GM23248 (cell line): ENCODE measurements around the gene CHN2. TPM values are rescaled to one million over a fixed set of nuclear protein-coding genes. Genes with fewer than 3 reads are reported as not detected.

Source experiments
- DNase-seq: peaks from one replicate; pipeline ENCODE4 v3.0.0-alpha.2; 2015
- H2AFZ ChIP-seq: fragments of 200-600 bp; sonication (generic); 2 replicates; pipeline ENCODE4 v1.6.1; 2016; ENCODE audit warnings: antibody characterized with exemption
- H3F3A ChIP-seq: fragments of 200-600 bp; sonication (generic); 2 replicates; pipeline ENCODE4 v1.6.1; 2016; ENCODE audit warnings: mild to moderate bottlenecking, antibody characterized with exemption, mixed run types; ENCODE audit not compliant: insufficient read depth
- H3K27ac ChIP-seq: fragments of 200-600 bp; sonication (generic); 2 replicates; pipeline ENCODE4 v1.5.1; 2016; ENCODE audit warnings: mild to moderate bottlenecking
- H3K27me3 ChIP-seq: fragments of 200-600 bp; sonication (generic); replicated peaks from 2 replicates; pipeline ENCODE4 v1.6.1; 2016; ENCODE audit warnings: mild to moderate bottlenecking; ENCODE audit not compliant: insufficient read depth
- H3K36me3 ChIP-seq: fragments of 200-600 bp; sonication (generic); 2 replicates; pipeline ENCODE4 v1.6.1; 2016; ENCODE audit warnings: low read depth, mild to moderate bottlenecking
- H3K4me1 ChIP-seq: fragments of 200-600 bp; sonication (generic); 2 replicates; pipeline ENCODE4 v1.6.1; 2016; ENCODE audit warnings: mild to moderate bottlenecking; ENCODE audit not compliant: insufficient read depth
- H3K4me2 ChIP-seq: fragments of 200-600 bp; sonication (generic); one replicate; pipeline ENCODE4 v1.6.1; 2016; ENCODE audit warnings: mild to moderate bottlenecking; ENCODE audit not compliant: unreplicated experiment
- H3K4me3 ChIP-seq: fragments of 200-600 bp; sonication (generic); 2 replicates; pipeline ENCODE4 v1.5.1; 2016; ENCODE audit warnings: mild to moderate bottlenecking
- H3K79me2 ChIP-seq: fragments of 200-600 bp; sonication (generic); 2 replicates; pipeline ENCODE4 v1.6.1; 2016; ENCODE audit warnings: mild to moderate bottlenecking; ENCODE audit not compliant: insufficient read depth
- H3K9ac ChIP-seq: fragments of 200-600 bp; sonication (generic); 2 replicates; pipeline ENCODE4 v1.6.1; 2016; ENCODE audit warnings: mild to moderate bottlenecking
- H3K9me2 ChIP-seq: fragments of 200-600 bp; sonication (generic); 2 replicates; pipeline ENCODE4 v1.6.1; 2016; ENCODE audit warnings: mixed run types, mild to moderate bottlenecking, moderate library complexity; ENCODE audit not compliant: insufficient read depth
- H3K9me3 ChIP-seq: fragments of 200-600 bp; sonication (generic); one replicate; pipeline ENCODE4 v1.6.1; 2017; ENCODE audit warnings: low read depth
- H4K20me1 ChIP-seq: fragments of 200-600 bp; sonication (generic); 2 replicates; pipeline ENCODE4 v1.6.0; 2016; ENCODE audit not compliant: insufficient read depth
- EZH2 ChIP-seq: fragments of 200-600 bp; sonication (generic); IDR thresholded peaks from 2 replicates; pipeline ENCODE4 v1.6.1; 2018; ENCODE audit warnings: antibody characterized with exemption, mild to moderate bottlenecking; ENCODE audit not compliant: insufficient read depth, poor library complexity, severe bottlenecking
- EZH2phosphoT487 ChIP-seq: fragments of 200-600 bp; sonication (generic); IDR thresholded peaks from 2 replicates; pipeline ENCODE4 v1.6.1; 2018; ENCODE audit warnings: antibody characterized with exemption, moderate library complexity, mild to moderate bottlenecking, low read depth; ENCODE audit not compliant: insufficient read depth
- WGBS, 2 experiments: methylation state at CpG; one replicate each; pipeline ENCODE4 v1.1.6; 2015 to 2017; ENCODE audit warnings: low lambda C conversion rate in 2 of 2, low coverage in 1 of 2; ENCODE audit errors: missing lambda C conversion rate in 2 of 2; 5-methylcytosine and 5-hydroxymethylcytosine counted together
- in situ Hi-C: fragments of 300-500 bp; cut with MboI; formaldehyde crosslinking; loops from 2 replicates; pipeline ENCODE4 v1.15.0; 2020
- polyA plus RNA-seq: library from polyadenylated mRNA; unstranded; fragments of >200 nt; fragmentation: Nextera tagmentation; extraction: Ambion mirVana; gene quantifications from 2 replicates; pipeline ENCODE4 v1.2.1, GENCODE V29; 2016
- total RNA-seq: library from RNA; depleted of rRNA; stranded (reverse); fragments of >200 nt; shearing (Covaris generic); gene quantifications from 2 replicates; pipeline ENCODE4 v1.2.3, GENCODE V29; 2014

The CHN2 gene
- total and polyA plus RNA-seq, 2 experiments from 2014 or later = 1.5 to 2.3 TPM

DNA sequence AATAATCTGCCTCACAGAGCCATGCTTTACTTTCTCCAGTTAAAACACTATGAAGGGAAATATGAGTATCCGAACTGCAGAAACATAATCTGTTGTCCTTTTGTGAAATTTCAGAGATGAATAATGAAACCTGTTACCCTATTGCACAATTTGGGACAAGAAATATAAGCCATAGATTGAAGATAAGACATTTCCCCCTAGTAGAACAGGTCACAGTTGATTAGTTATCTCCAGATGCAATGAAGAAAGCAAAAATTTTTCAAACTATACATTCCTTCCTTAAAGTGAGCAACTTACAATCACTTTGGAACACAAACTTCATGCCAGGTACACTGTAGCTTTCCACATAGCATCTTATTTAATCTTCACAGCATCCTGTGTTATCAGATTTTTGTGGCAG lies 2.3 kb upstream of the CHN2 start:
- in situ Hi-C loops = no loop called here
- 76 to 83% methylated on average over 1 of the region's 1 CpG for WGBS, 2 experiments
- Histone ChIP-seq H3K79me2 (no peaks in the 10 kb centered on the region), H3K9me3 (no peaks in the 10 kb centered on the region), H3K27me3 (peaks cover 61% of the 10 kb centered on the region), H3K9me2 (no peaks in the 10 kb centered on the region), H3K9ac (no peak overlapping the region), H3K36me3 (no peaks in the 10 kb centered on the region), H2AFZ (no peak overlapping the region), H3K27ac (no peak overlapping the region), H3K4me2 (no peak overlapping the region), H4K20me1 (no peaks in the 10 kb centered on the region), H3F3A (no peaks in the 10 kb centered on the region), H3K4me1 (no peaks in the 10 kb centered on the region), H3K4me3 (no peak overlapping the region)
- TF ChIP-seq EZH2 (no peak), EZH2phosphoT487 (no peak)
- DNase-seq = no peak

DNA sequence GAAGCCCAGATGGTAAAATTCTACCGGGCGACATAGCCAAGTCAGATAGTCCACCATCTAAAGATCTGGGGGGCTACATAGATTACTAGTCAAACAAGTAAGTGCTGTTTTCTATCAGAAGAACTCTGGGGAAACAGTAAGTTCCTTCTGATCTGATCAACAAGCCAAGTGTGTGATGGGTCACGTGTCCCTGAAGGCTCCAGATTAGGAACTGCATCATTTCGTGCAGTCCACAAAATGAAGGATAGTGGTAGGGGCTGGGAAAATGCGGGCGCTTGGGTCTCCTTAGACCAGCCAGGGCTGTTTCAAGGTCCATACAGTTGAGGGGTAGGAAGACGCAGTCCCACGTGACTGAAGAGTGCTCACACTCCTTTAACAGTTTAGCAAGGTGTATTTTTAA lies 1.8 kb upstream of the CHN2 start:
- in situ Hi-C loops = no loop called here
- DNase-seq = no peak

DNA sequence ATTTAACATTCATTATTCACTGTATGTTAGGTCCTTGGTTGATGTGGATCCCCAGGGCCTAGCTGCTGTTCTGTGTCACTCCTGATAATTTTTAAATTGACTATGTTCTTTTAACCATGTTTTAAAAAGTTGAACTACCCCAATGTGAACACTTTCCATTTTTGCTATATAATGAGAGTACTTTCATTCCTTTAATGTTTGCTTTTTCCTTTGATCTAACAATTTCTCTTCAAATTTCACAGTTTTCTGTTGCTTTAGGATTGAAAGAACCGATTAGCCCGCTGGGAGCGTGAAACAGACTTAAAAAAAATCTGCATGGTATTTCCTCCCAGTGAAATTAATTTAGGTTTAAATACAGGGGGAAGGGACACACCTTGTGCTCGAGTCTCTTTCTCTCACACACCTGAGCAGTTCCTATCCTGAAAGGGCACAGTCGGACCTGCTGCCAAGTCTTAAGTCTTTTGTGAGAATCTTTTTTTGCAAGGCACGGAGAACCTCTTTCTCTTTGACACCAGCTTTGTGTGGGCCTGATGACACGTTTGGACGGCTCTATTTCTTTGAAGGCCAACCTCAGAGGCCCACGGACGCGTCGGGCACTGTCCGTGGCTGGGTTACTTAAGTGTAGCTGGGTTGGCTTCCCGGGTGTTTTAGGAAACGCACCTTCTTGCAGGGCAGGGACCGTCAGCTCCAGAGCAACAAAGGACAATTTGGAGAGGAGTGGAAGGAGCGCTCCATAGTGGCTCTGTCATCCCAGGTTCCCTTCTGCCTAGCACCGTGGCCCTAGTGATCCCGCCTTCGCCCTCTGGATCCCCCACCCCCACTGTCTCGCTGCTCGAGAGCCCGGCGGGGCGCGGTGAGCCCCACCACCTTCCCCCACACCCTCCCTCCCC lies 1.0 kb upstream of the CHN2 start:
- H3K9me2 ChIP-seq = no peaks in the 10 kb centered on the region
- no peaks in the 10 kb centered on the region for H3K36me3 ChIP-seq
- H3K79me2 ChIP-seq = no peaks in the 10 kb centered on the region
- peak; percentile 5 for DNase-seq
- 35 to 43% methylated on average over 20 to 26 of the region's 26 CpGs for WGBS, 2 experiments
- no peaks in the 10 kb centered on the region for H4K20me1 ChIP-seq
- peaks cover 70% of the 10 kb centered on the region for H3K27me3 ChIP-seq
- TF ChIP-seq EZH2phosphoT487 (no peak), EZH2 (peak; percentile 58)
- H3K4me3 ChIP-seq = peak overlapping the region; percentile 71; the same call in 1 of the 2 replicates
- H3K4me2 ChIP-seq = no peak overlapping the region
- no peaks in the 10 kb centered on the region for H3K4me1 ChIP-seq
- no peaks in the 10 kb centered on the region for H3F3A ChIP-seq
- H3K27ac ChIP-seq = no peak overlapping the region
- H3K9ac ChIP-seq = no peak overlapping the region
- no peaks in the 10 kb centered on the region for H3K9me3 ChIP-seq
- H2AFZ ChIP-seq = no peak overlapping the region
- in situ Hi-C loops = no loop called here

More for the DNA sequence above, 1.8 kb upstream of the CHN2 start:
- Histone ChIP-seq H2AFZ (no peak overlapping the region), H3K79me2 (no peaks in the 10 kb centered on the region), H3K9me3 (no peaks in the 10 kb centered on the region), H3K9me2 (no peaks in the 10 kb centered on the region), H3K27ac (no peak overlapping the region), H3K4me2 (no peak overlapping the region), H3K9ac (no peak overlapping the region), H3K27me3 (peaks cover 66% of the 10 kb centered on the region), H3K4me1 (no peaks in the 10 kb centered on the region), H3F3A (no peaks in the 10 kb centered on the region), H4K20me1 (no peaks in the 10 kb centered on the region), H3K4me3 (no peak overlapping the region), H3K36me3 (no peaks in the 10 kb centered on the region)
- TF ChIP-seq EZH2phosphoT487 (no peak), EZH2 (no peak)
- WGBS, 2 experiments = 91 to 92% methylated on average over 7 to 8 of the region's 8 CpGs

DNA sequence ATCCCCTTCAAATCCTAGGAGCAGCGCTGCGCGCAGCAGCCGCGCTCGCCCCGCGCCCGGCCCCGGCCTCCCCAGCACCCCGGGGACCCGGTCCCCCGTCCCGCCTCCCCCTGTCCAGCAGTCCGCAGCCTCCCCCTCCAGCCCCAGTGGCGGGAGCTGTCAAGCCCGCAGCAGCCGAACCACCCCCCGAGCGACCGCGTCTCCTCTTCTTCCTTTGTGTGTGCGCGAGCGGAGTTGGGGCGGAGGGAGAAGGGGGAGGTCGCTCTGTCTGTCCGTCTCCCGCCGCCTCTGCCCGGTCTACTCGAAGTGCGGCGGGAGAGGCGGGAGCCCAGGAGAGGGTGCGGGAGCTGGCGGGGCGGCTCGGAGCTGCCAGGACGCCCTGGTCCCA lies 375 bp upstream of the CHN2 start:
- Histone ChIP-seq H3K36me3 (no peaks in the 10 kb centered on the region), H2AFZ (peak overlapping the region; percentile 82), H3K79me2 (no peaks in the 10 kb centered on the region), H3F3A (no peaks in the 10 kb centered on the region), H3K9ac (no peak overlapping the region), H3K9me2 (no peaks in the 10 kb centered on the region), H3K4me1 (no peaks in the 10 kb centered on the region), H3K4me2 (peak overlapping the region; percentile 68), H3K27ac (no peak overlapping the region), H3K27me3 (peaks cover 70% of the 10 kb centered on the region), H4K20me1 (no peaks in the 10 kb centered on the region), H3K4me3 (peak overlapping the region; percentile 71), H3K9me3 (no peaks in the 10 kb centered on the region)
- 2 to 3% methylated on average over 18 to 38 of the region's 40 CpGs for WGBS, 2 experiments
- TF ChIP-seq EZH2 (no peak), EZH2phosphoT487 (no peak)
- in situ Hi-C loops = no loop called here
- DNase-seq = peak; percentile 10
